Gastrocnemius medialis (tissue), 4 donors: ENCODE measurements around the gene TRAF2. TPM values are rescaled to one million over a fixed set of nuclear protein-coding genes. Genes with fewer than 3 reads are reported as not detected.

Experiments
- ATAC-seq, 2 donors: fragments of 150-250 bp; one replicate each; pipeline ENCODE4 v1.9.1; 2016
- DNase-seq, 2 donors: peaks; one replicate each; pipeline ENCODE4 v3.0.0-alpha.2; 2019
- H3K27ac ChIP-seq, 4 donors: fragments of 200-600 bp; sonication (generic); 1 replicate in 1 of 4; 2 replicates in 3 of 4; pipeline ENCODE4 v1.5.1; 2016 to 2018; ENCODE audit warnings: mild to moderate bottlenecking in 2 of 4, moderate library complexity in 1 of 4
- H3K27me3 ChIP-seq, 3 donors: fragments of 200-600 bp; sonication (generic) in 2 of 3; 1 replicate in 1 of 3; 2 replicates in 2 of 3; pipeline versions ENCODE4 v1.5.1 to v1.6.0; 2016 to 2019; ENCODE audit warnings: mild to moderate bottlenecking in 1 of 3, moderate library complexity in 1 of 3
- H3K36me3 ChIP-seq, 2 donors: fragments of 200-600 bp; sonication (generic) in 1 of 2; one replicate each; pipeline ENCODE4 v1.5.1; 2017 to 2018
- H3K4me1 ChIP-seq, 2 donors: fragments of 200-600 bp; sonication (generic) in 1 of 2; one replicate each; pipeline ENCODE4 v1.5.1; 2016 to 2017; ENCODE audit warnings: mild to moderate bottlenecking in 2 of 2
- H3K4me3 ChIP-seq, 4 donors: fragments of 200-600 bp; sonication (generic) in 3 of 4; 1 replicate in 1 of 4; 2 replicates in 3 of 4; pipeline ENCODE4 v1.5.1; 2016 to 2019; ENCODE audit warnings: mild to moderate bottlenecking in 2 of 4
- H3K9me3 ChIP-seq, 3 donors: fragments of 200-600 bp; sonication (generic) in 2 of 3; 1 replicate in 1 of 3; 2 replicates in 2 of 3; pipeline ENCODE4 v1.5.1; 2016 to 2019
- POLR2A ChIP-seq, 2 donors: fragments of 450-650 bp; IDR thresholded peaks; one replicate each; pipeline ENCODE4 v1.6.1; 2017; ENCODE audit warnings: antibody characterized with exemption in 2 of 2, mild to moderate bottlenecking in 2 of 2, moderate library complexity in 2 of 2
- in situ Hi-C, 4 donors: fragments of 200-750 bp; cut with MboI; loops; one replicate each; pipeline versions ENCODE4 v1.15.0 to v1.8.0; 2017; ENCODE audit warnings: low sequenced_read_pairs in 4 of 4
- intact Hi-C: fragments of 100-400 bp; cut with DNase I; formaldehyde crosslinking; loops from one replicate; pipeline ENCODE4 v1.15.1; 2023; ENCODE audit warnings: low total_unique reads
- total RNA-seq, 4 donors: library from RNA; depleted of rRNA; stranded (reverse); fragments of >200 nt; gene quantifications; one replicate each; pipeline versions ENCODE4 v1.1.0 to v1.2.3, GENCODE V29; 2016
- TF ChIP-seq, protein P1 (sequence below), 5 experiments: fragments of 450-650 bp in 3 of 5; fragments of 200-600 bp in 2 of 5; sonication (generic) in 2 of 5; IDR thresholded peaks in 4 of 5; conservative IDR thresholded peaks in 1 of 5; 1 replicate in 4 of 5; 2 replicates in 1 of 5; pipeline ENCODE4 v1.5.1; 2016 to 2019; ENCODE audit warnings: antibody characterized with exemption in 5 of 5, mild to moderate bottlenecking in 3 of 5, moderate library complexity in 3 of 5

Gene TRAF2
- total RNA-seq, 4 donors from 2014 or later = 3.5 to 6.6 (median 4.8) TPM

- DNase-seq (peak; percentile 75 to 89), ATAC-seq (peak; percentile 82 to 95)
- Histone ChIP-seq H3K4me1 (peaks cover 37 to 64% of the 10 kb centered on the region in 2 donors), H3K36me3 (no peaks in the 10 kb centered on the region), H3K27me3 (no peaks in the 10 kb centered on the region), H3K4me3 (peak overlapping the region in 3 of 4 donors; percentile 14 to 43 (median 36)), H3K27ac (peak overlapping the region; percentile 91 to 96 (median 96)), H3K9me3 (no peaks in the 10 kb centered on the region)
- in situ Hi-C loops = loop anchor here in 1 of 4 donors (25.0 kb wide), 1 partner anchor 141 kb away; the partner anchor contains the start of genes CCDC183 and TMEM141
- TF ChIP-seq POLR2A (IDR thresholded peaks at IDR 0.05) = peak; percentile 86 to 88
- TF ChIP-seq, protein P1, sequence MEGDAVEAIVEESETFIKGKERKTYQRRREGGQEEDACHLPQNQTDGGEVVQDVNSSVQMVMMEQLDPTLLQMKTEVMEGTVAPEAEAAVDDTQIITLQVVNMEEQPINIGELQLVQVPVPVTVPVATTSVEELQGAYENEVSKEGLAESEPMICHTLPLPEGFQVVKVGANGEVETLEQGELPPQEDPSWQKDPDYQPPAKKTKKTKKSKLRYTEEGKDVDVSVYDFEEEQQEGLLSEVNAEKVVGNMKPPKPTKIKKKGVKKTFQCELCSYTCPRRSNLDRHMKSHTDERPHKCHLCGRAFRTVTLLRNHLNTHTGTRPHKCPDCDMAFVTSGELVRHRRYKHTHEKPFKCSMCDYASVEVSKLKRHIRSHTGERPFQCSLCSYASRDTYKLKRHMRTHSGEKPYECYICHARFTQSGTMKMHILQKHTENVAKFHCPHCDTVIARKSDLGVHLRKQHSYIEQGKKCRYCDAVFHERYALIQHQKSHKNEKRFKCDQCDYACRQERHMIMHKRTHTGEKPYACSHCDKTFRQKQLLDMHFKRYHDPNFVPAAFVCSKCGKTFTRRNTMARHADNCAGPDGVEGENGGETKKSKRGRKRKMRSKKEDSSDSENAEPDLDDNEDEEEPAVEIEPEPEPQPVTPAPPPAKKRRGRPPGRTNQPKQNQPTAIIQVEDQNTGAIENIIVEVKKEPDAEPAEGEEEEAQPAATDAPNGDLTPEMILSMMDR (IDR thresholded peaks at IDR 0.05 in 4 of 5, conservative IDR thresholded peaks at IDR 0.05 in 1 of 5) = peak; percentile 32 to 67 (median 50)
- intact Hi-C loops = loop anchor here (1.0 to 5.0 kb wide), 3 partner anchors 12 to 81 kb away; partner anchors contain the start of genes PHPT1 and TRAF2
Measured at GRCh38 chr9:136928591-136928990, 42.3 kb downstream of the TRAF2 start.

GRCh38 chr9:136930014-136930413 is 43.7 kb downstream of the TRAF2 start:
- ATAC-seq (no peak), DNase-seq (no peak)
- in situ Hi-C loops = loop anchor here in 1 of 4 donors (25.0 kb wide), 1 partner anchor 143 kb away; the partner anchor contains the start of genes CCDC183 and TMEM141
- Histone ChIP-seq H3K36me3 (no peaks in the 10 kb centered on the region), H3K27ac (peak overlapping the region; percentile 91 to 96 (median 96)), H3K9me3 (no peaks in the 10 kb centered on the region), H3K4me1 (peaks cover 35 to 53% of the 10 kb centered on the region in 2 donors), H3K4me3 (no peak overlapping the region), H3K27me3 (no peaks in the 10 kb centered on the region)
- intact Hi-C loops = no loop called here
- TF ChIP-seq, protein P1 (IDR thresholded peaks at IDR 0.05 in 4 of 5, conservative IDR thresholded peaks at IDR 0.05 in 1 of 5) = no peak
- TF ChIP-seq POLR2A (IDR thresholded peaks at IDR 0.05) = peak in 1 of 2 donors; percentile 15

DNA sequence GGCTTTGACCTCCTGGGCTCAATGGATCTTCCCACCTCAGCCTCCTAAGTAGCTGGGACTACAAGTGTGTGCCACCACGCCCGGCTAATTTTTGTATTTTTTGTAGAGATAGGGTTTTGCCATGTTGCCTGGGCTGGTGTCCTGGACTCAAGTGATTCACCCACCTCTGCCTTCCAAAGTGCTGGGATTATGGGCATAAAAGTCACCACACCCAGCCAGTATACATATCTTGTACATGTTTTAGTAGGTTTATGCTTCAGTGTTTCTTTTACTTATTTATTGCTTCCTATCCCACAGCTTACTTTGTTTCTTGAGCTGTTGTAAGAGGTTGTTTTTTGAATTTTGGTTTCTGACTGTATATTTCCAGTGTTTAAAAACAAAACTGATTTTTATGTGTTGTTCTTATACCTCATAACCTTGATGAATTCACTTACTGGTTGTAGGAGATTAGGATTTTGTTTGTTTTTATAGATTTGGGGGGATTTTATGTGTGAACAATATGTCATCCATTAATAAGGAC is 45.4 kb downstream of the TRAF2 start:
- no peaks in the 10 kb centered on the region for H3K36me3 ChIP-seq
- H3K9me3 ChIP-seq = no peaks in the 10 kb centered on the region
- intact Hi-C loops = no loop called here
- TF ChIP-seq, protein P1 (IDR thresholded peaks at IDR 0.05 in 4 of 5, conservative IDR thresholded peaks at IDR 0.05 in 1 of 5) = no peak
- TF ChIP-seq POLR2A (IDR thresholded peaks at IDR 0.05) = no peak
- in situ Hi-C loops = loop anchor here in 1 of 4 donors (25.0 kb wide), 1 partner anchor 144 kb away; the partner anchor contains the start of genes CCDC183 and TMEM141
- no peak for ATAC-seq
- H3K4me1 ChIP-seq = peaks cover 29 to 40% of the 10 kb centered on the region in 2 donors
- no peak for DNase-seq
- no peak overlapping the region for H3K4me3 ChIP-seq
- peak overlapping the region in 3 of 4 donors; percentile 32 to 96 (median 96) for H3K27ac ChIP-seq
- no peaks in the 10 kb centered on the region for H3K27me3 ChIP-seq

DNA sequence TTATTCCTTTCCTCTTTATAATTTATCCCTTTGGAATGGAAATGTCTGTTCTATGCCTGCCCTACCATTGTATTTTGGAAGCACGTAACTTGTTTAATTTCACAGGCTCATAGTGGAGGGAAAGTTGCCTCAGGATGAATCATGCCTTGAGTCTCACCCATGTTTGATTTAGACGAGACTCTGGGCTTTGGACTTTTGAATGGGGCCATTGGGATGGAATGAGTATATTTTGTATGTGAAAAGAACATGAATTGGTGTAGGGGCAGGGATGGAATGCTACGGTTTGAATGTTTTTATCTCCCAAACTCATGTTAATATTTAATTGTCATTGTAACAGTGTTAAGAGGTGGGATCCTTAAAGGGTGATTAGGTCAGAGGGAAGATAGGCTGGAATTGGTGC is 48.0 kb downstream of the TRAF2 start:
- Histone ChIP-seq H3K4me1 (peaks cover 13 to 17% of the 10 kb centered on the region in 2 donors), H3K9me3 (no peaks in the 10 kb centered on the region), H3K36me3 (no peaks in the 10 kb centered on the region), H3K27ac (no peak overlapping the region), H3K4me3 (no peak overlapping the region), H3K27me3 (no peaks in the 10 kb centered on the region)
- TF ChIP-seq POLR2A (IDR thresholded peaks at IDR 0.05) = no peak
- TF ChIP-seq, protein P1 (IDR thresholded peaks at IDR 0.05 in 4 of 5, conservative IDR thresholded peaks at IDR 0.05 in 1 of 5) = no peak
- intact Hi-C loops = no loop called here
- ATAC-seq (no peak), DNase-seq (no peak)
- in situ Hi-C loops = loop anchor here in 1 of 4 donors (25.0 kb wide), 1 partner anchor 147 kb away; the partner anchor contains the start of genes CCDC183 and TMEM141
